Measurements from ENCODE around the gene ATXN7L1.

ATXN7L1 gene

DNA sequence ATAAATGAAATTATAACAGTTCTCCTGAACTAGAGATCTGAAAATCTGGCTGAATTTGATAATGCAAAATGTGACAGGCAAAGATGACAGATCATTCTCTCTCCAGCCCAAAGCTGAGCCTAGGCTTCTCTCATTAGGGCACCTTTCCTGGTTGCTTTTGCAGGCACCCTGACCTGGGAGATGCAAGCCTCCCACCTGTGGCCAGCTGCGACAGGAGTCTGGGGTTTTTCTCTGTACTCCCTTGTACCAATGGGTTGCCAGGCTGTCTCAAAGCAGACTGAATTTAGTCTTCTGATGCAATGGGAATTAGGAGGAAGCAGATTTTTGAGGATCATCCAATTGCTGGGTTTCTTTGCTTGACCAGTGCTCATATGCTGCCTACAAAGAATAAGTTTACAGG lies 210.1 kb downstream of the ATXN7L1 start:
- CTCF ChIA-PET = interaction anchor here (2.2 kb wide), 1 partner anchor 9 kb away, joined by 9 read pairs; no protein-coding TSS in a partner anchor
- TF ChIP-seq SP1 (IDR thresholded peaks at IDR 0.05) (no peak), ARNT (IDR thresholded peaks at IDR 0.05) (no peak), TARDBP (IDR thresholded peaks at IDR 0.05) (no peak), FOXA1 (IDR thresholded peaks at IDR 0.05) (no peak), ELF4 (IDR thresholded peaks at IDR 0.05) (no peak), NFRKB (IDR thresholded peaks at IDR 0.05) (no peak), HDGF (IDR thresholded peaks at IDR 0.05; ENCODE audit: borderline replicate concordance) (no peak), CTBP1 (IDR thresholded peaks at IDR 0.05; ENCODE audit: borderline replicate concordance) (no peak), ZNF384 (IDR thresholded peaks at IDR 0.05) (no peak), SUZ12 (IDR thresholded peaks at IDR 0.05) (no peak)
- TF ChIP-seq, protein P1, sequence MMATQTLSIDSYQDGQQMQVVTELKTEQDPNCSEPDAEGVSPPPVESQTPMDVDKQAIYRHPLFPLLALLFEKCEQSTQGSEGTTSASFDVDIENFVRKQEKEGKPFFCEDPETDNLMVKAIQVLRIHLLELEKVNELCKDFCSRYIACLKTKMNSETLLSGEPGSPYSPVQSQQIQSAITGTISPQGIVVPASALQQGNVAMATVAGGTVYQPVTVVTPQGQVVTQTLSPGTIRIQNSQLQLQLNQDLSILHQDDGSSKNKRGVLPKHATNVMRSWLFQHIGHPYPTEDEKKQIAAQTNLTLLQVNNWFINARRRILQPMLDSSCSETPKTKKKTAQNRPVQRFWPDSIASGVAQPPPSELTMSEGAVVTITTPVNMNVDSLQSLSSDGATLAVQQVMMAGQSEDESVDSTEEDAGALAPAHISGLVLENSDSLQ (IDR thresholded peaks at IDR 0.05) = no peak

DNA sequence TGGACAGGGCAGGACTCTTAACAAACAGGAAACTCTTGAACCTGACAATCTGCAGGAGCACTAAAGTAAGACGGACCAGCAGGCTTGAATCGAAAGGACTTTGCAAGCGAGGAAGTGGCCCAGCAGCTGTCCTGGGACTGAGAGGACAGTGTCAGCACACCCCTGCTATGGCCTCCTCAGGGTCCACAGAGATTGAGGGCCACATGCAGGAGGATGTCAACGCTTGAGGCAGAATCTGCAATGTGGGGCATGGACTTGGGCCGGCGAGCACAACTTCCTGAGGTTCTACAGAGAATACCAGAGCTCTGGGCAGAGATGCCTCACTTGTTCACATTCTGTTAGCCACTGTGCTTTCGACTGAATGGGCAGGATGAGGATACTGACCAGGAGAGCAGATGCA lies 210.7 kb downstream of the ATXN7L1 start:
- CTCF ChIA-PET = interaction anchor here (2.2 kb wide), 1 partner anchor 9 kb away, joined by 9 read pairs; no protein-coding TSS in a partner anchor
- DNase-seq (ENCODE audit: extremely low spot score) = no peak
- POLR2A ChIA-PET = no interaction called here
- TF ChIP-seq, protein P1 (IDR thresholded peaks at IDR 0.05) = no peak
- TF ChIP-seq ZNF384 (IDR thresholded peaks at IDR 0.05) = no peak
- no peak for TF ChIP-seq BHLHE40 (IDR thresholded peaks at IDR 0.05; ENCODE audit: borderline replicate concordance)
- TF ChIP-seq FOXK2 (IDR thresholded peaks at IDR 0.05) = no peak
- no peak for TF ChIP-seq ELF4 (IDR thresholded peaks at IDR 0.05)
- no peak for TF ChIP-seq FOXM1 (IDR thresholded peaks at IDR 0.05; ENCODE audit: borderline replicate concordance)
- TF ChIP-seq TARDBP (IDR thresholded peaks at IDR 0.05) = no peak
- TF ChIP-seq L3MBTL2 (conservative IDR thresholded peaks at IDR 0.05) = no peak
- no peak for TF ChIP-seq NFRKB (IDR thresholded peaks at IDR 0.05)
- TF ChIP-seq LEF1 (IDR thresholded peaks at IDR 0.05; ENCODE audit: borderline replicate concordance) = no peak
- no peak for TF ChIP-seq CTBP1 (IDR thresholded peaks at IDR 0.05; ENCODE audit: borderline replicate concordance)
- TF ChIP-seq HDGF (IDR thresholded peaks at IDR 0.05; ENCODE audit: borderline replicate concordance) = no peak

More for the DNA sequence above, 210.1 kb downstream of the ATXN7L1 start:
- POLR2A ChIA-PET = no interaction called here
- no peak for DNase-seq (ENCODE audit: extremely low spot score)

DNA sequence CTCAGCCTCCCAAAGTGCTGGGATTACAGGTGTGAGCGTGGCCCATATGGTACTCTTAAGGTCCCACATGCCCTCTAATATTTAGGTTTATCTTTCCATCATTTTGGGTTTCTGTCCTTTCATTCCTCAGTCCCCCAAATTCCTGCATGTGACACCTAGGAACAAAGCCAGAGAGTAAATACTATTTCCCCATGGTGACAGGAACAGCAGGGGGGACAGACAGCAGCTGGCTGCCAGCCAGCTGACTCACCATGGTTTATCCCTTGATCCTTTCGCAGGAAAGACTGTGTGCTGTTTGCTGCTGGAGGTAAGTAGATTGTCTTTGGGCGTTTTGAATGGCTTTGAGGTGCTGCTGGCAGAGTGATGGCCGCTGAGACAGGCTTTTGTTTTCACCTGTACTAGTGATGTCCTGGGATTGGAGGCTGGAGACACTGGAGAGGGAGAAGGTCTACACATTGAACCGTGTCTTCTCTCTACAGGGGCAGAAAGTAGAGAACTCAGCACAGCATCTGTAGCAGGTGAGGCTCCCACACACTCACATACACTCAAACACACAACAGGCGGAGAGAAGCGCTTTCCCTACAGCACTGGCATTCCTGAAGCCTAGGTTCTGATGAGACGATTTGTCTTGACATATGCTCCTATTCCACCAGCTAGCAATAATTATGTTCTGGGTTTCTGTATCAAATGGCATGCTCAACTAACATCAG lies 211.4 kb downstream of the ATXN7L1 start:
- ChIA-PET CTCF (interaction anchor here (2.2 kb wide), 1 partner anchor 8 kb away, joined by 9 read pairs; no protein-coding TSS in a partner anchor), POLR2A (no interaction called here)
- peak; percentile 42 for DNase-seq (ENCODE audit: extremely low spot score)
- TF ChIP-seq ZNF384 (IDR thresholded peaks at IDR 0.05) (no peak), SUZ12 (IDR thresholded peaks at IDR 0.05) (no peak), FOXK2 (IDR thresholded peaks at IDR 0.05) (no peak), FOXA1 (IDR thresholded peaks at IDR 0.05) (no peak), NFRKB (IDR thresholded peaks at IDR 0.05) (no peak), LEF1 (IDR thresholded peaks at IDR 0.05; ENCODE audit: borderline replicate concordance) (no peak), HDGF (IDR thresholded peaks at IDR 0.05; ENCODE audit: borderline replicate concordance) (no peak), ELF4 (IDR thresholded peaks at IDR 0.05) (no peak), CTBP1 (IDR thresholded peaks at IDR 0.05; ENCODE audit: borderline replicate concordance) (no peak)
- TF ChIP-seq, protein P1 (IDR thresholded peaks at IDR 0.05) = no peak

DNA sequence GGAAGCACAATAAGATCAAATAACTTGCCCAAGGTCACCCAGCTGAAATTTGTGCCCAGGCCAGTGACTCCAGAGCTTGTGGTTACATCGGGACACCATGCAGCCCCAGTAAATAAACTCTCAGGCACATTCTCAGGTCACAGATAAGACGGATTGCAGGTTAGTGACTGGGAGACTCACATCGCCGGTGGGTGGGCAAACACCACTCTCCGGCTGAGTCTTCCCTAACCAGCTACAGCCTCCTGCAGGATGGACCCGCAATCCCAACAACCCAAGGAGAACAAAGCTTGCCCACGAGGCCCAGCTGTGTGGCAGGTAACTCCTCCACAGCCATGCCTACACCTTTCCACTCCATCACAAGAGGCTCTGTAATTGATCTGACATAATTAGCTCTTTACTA lies 213.4 kb downstream of the ATXN7L1 start:
- CTCF ChIA-PET = interaction anchor here (0.6 to 1.1 kb wide), 4 partner anchors 11 to 753 kb away, joined by 3 to 6 read pairs (median 3); no protein-coding TSS in a partner anchor
- DNase-seq (ENCODE audit: extremely low spot score) = no peak
- TF ChIP-seq, protein P1 (IDR thresholded peaks at IDR 0.05) = no peak
- TF ChIP-seq HDGF (IDR thresholded peaks at IDR 0.05; ENCODE audit: borderline replicate concordance) (no peak), BHLHE40 (IDR thresholded peaks at IDR 0.05; ENCODE audit: borderline replicate concordance) (no peak)
- POLR2A ChIA-PET = no interaction called here

DNA sequence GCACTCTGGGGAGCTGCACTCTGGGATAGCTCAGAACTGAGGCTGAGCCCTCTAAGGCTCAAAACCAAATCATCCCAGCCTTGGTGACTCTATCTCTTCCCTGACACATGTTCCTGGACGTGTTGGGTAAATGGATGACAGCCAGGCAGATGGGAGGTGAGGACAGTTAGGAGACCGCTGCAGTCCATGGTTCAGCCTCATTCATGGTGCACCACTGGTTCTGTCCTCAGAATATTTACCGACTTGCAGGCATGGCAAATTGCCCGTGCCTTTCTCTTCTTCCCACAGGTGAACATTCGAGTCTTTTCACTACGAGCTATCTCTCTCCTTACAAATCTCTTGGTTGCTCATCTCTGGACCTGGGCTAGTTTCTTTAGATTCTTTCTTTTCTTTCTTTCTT lies 214.8 kb downstream of the ATXN7L1 start:
- ChIA-PET CTCF (no interaction called here), POLR2A (no interaction called here)
- no peak for TF ChIP-seq SP1 (IDR thresholded peaks at IDR 0.05)
- TF ChIP-seq, protein P1 (IDR thresholded peaks at IDR 0.05) = no peak
- no peak for TF ChIP-seq FOXM1 (IDR thresholded peaks at IDR 0.05; ENCODE audit: borderline replicate concordance)
- no peak for TF ChIP-seq BHLHE40 (IDR thresholded peaks at IDR 0.05; ENCODE audit: borderline replicate concordance)
- no peak for TF ChIP-seq L3MBTL2 (conservative IDR thresholded peaks at IDR 0.05)
- TF ChIP-seq ELF4 (IDR thresholded peaks at IDR 0.05) = no peak
- no peak for TF ChIP-seq ARNT (IDR thresholded peaks at IDR 0.05)
- no peak for TF ChIP-seq FOXK2 (IDR thresholded peaks at IDR 0.05)
- no peak for TF ChIP-seq LEF1 (IDR thresholded peaks at IDR 0.05; ENCODE audit: borderline replicate concordance)
- TF ChIP-seq ZNF384 (IDR thresholded peaks at IDR 0.05) = no peak
- TF ChIP-seq TARDBP (IDR thresholded peaks at IDR 0.05) = no peak

More for the DNA sequence above, 214.8 kb downstream of the ATXN7L1 start:
- DNase-seq (ENCODE audit: extremely low spot score) = no peak

Data from HEK293T (cell line).